RWPE1 (cell line): ENCODE data around the gene LRRC8E.

Experiments used
- CTCF ChIA-PET: fragments of 350-600 bp; sonication (Branson Sonifier 250); formaldehyde crosslinking; extraction: SDS; loops from one replicate; lab custom pipeline; 2021; lab: Yijun Ruan, JAX
- POLR2A ChIA-PET: fragments of 400-600 bp; formaldehyde crosslinking; extraction: SDS; loops from one replicate; lab custom pipeline; 2020; ENCODE audit warnings: antibody characterized with exemption; ENCODE audit not compliant: low non-redundant PET; lab: Yijun Ruan, JAX
- DNase-seq: peaks from one replicate; pipeline ENCODE4 v3.0.0; 2012; ENCODE audit warnings: low spot score
- H3K27ac ChIP-seq: fragments of 450-650 bp; 2 replicates; pipeline ENCODE4 v1.5.1; 2017
- TF ChIP-seq, protein P1 (sequence below): fragments of 450-650 bp; conservative IDR thresholded peaks from 2 replicates; pipeline ENCODE4 v1.5.1; 2017; ENCODE audit warnings: low read depth, mild to moderate bottlenecking

Gene LRRC8E

DNA sequence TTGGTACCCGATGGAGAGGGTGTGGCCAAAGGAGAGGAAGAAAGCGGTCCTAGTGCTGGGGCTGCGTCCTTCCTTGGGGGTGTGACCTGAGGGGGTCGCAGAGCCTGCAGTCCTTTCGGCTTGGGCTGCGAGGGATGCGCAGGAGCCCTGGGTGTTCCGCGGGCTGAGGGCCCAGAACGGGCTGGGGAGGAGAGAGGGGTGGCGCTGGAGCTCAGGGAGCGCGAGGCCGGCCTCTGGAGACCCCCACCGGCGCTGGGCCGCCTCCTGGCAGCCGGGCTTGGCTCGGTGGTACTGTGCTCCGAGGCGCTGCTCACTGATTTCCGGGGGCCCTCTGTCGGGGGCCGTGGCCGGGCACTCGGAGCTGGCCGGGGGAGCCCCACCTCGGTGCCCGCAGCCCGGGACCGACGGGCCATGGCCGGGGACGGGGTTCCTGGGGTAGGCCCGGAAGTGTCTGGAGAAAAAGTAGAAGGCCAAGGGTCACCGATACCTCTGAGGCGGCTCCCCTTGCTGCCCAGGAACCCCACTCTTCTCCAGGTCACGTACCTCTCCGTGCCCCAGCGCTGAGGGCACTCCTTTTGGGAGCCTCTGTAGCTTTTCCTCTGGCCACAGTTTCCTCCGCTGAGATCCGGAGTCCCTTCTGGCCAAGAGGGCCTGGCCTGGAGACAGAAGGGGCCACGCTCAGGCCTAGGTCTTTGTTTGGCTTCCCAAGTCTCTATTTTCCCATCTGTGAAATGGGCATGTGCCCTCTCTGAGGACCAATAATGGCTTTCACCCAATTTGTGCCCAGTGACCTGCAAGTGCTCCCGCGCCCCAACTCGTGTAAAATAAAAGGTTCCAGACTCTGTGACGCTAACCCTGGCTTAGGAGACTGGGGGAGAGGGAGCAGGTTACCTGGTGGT lies 15.8 kb upstream of the LRRC8E start:
- no peak for DNase-seq
- CTCF ChIA-PET: interaction anchor here (0.6 kb wide), 1 partner anchor 33 kb away, joined by 3 read pairs; no protein-coding TSS in a partner anchor
- H3K27ac ChIP-seq: peak overlapping the region; percentile 89

DNA sequence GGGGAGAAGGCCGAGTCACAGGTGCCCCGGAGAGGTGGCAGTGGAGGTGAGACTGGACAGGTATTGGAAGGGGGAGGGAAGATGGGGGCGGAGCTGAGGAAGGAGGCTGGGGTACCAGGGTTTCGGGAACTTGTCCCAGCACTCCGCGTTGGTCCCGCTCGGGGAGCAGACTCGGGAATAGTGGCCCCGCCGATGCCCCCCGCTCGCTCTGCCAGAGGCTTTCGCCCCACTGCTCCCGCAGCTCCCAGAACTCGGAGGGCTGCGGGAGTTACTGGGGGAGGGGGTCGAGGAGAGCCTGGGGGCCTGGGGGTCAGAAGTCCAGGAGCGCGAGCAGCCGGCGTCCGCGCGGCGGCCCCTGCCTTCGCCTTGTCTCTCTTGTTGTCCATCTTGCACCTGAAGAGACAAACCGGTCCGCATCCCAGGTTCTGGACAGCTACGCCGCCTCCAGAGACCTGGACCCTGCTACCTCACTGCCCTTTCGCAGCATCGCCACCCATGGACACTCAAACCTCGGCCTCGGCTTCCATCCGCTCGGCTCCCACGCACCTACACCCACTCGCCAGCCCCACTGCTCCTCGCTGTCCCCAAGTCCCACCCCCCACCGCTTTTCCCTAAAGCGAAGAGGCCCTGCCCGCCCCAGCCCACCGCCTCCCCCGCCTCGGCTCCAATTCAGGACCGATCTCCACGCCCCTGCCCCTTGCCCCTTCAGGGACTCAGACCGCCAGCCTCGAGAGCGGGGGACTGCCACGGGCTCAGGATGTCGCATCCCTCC lies 14.8 kb upstream of the LRRC8E start:
- POLR2A ChIA-PET: no interaction called here
- TF ChIP-seq, protein P1, sequence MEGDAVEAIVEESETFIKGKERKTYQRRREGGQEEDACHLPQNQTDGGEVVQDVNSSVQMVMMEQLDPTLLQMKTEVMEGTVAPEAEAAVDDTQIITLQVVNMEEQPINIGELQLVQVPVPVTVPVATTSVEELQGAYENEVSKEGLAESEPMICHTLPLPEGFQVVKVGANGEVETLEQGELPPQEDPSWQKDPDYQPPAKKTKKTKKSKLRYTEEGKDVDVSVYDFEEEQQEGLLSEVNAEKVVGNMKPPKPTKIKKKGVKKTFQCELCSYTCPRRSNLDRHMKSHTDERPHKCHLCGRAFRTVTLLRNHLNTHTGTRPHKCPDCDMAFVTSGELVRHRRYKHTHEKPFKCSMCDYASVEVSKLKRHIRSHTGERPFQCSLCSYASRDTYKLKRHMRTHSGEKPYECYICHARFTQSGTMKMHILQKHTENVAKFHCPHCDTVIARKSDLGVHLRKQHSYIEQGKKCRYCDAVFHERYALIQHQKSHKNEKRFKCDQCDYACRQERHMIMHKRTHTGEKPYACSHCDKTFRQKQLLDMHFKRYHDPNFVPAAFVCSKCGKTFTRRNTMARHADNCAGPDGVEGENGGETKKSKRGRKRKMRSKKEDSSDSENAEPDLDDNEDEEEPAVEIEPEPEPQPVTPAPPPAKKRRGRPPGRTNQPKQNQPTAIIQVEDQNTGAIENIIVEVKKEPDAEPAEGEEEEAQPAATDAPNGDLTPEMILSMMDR: no peak
- CTCF ChIA-PET: interaction anchor here (0.6 kb wide), 2 partner anchors 49 to 183 kb away, joined by 3 to 5 read pairs; no protein-coding TSS in a partner anchor

More for the DNA sequence above, 15.8 kb upstream of the LRRC8E start:
- POLR2A ChIA-PET: no interaction called here
- TF ChIP-seq, protein P1: no peak

GRCh38 chr19:7874076-7874896 lies 14.0 kb upstream of the LRRC8E start, which contains the start of gene PRR36:
Gene PRR36 (minus strand): TSS chr19:7874390. CDS start chr19:7873689, 701 bp downstream.
- no peak within 1 kb of the TSS for H3K27ac ChIP-seq
- TF ChIP-seq, protein P1: no peak
- CTCF ChIA-PET: interaction anchor here (0.6 kb wide), 1 partner anchor 14 kb away, joined by 6 read pairs; the partner anchor contains the start of gene LRRC8E
- POLR2A ChIA-PET: no interaction called here
- DNase-seq: no peak

More for the DNA sequence above, 14.8 kb upstream of the LRRC8E start:
- no peak for DNase-seq
- H3K27ac ChIP-seq: no peak overlapping the region

- CTCF ChIA-PET: interaction anchor here (0.6 kb wide), 2 partner anchors 13 to 22 kb away, joined by 4 to 6 read pairs; partner anchors contain the start of gene LRRC8E
- TF ChIP-seq, protein P1: no peak
- no peak for DNase-seq
- POLR2A ChIA-PET: no interaction called here
- H3K27ac ChIP-seq: no peak overlapping the region
Observed at GRCh38 chr19:7874897-7875273, 13.4 kb upstream of the LRRC8E start.

DNA sequence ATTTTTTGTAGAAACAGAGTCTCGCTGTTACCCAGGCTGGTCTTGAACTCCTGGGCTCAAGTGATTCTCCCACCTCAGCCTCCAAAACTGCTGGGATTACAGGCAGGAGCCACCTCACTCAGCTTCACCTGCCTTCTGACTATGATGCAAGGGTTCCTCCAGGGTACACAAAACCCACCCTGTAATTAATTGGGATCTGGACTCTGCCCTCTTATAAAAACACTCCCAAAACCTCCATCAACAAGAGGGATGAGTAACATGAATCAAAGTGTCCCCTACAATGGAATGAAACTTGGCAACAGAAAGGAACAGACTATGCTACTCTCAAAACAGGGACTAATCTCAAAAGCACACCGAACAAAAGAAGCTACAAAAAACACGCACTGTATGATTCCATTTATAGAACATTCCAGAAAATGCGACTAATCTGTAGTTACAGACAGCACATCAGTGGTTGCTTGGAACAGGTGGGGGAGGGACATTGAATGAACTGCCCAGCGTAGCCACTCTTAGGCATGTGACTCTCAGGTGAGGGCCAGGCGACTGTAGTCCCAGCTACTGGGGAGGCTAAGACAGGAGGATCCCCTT lies 11.0 kb upstream of the LRRC8E start:
- ChIA-PET POLR2A (no interaction called here), CTCF (interaction anchor here (1.1 kb wide), 1 partner anchor 10 kb away, joined by 3 read pairs; no protein-coding TSS in a partner anchor)
- no peak overlapping the region for H3K27ac ChIP-seq
- DNase-seq: no peak
- TF ChIP-seq, protein P1: no peak
